Activated CD8-positive, alpha-beta memory T cell treated with anti-CD3 and anti-CD28 coated beads, Interleukin-2, amount 50 U/mL, for 24 hours (primary cell): Measurements from ENCODE around the gene GEMIN2.
A peak's percentile ranks its signal among the peaks of the same experiment; 100 is the strongest.
"Not testable (repeated sequence)": the region's sequence is repeated elsewhere in the genome, so short reads cannot be mapped to it uniquely, and the experiment has no call there.

ENCODE experiments used
- DNase-seq: peaks from one replicate; pipeline ENCODE4 v3.0.0-alpha.2; 2020; ENCODE audit errors: extremely low read depth

Gene GEMIN2

GRCh38 chr14:39109893-39110715 lies 4.0 kb upstream of the GEMIN2 start:
- DNase-seq: no peak

- DNase-seq: no peak
Observed at GRCh38 chr14:39113685-39114072, 444 bp upstream of the GEMIN2 start.

GRCh38 chr14:39122330-39123138 lies 8.4 kb downstream of the GEMIN2 start:
- no peak for DNase-seq

GRCh38 chr14:39137835-39138234 lies 23.7 kb downstream of the GEMIN2 start:
- DNase-seq: not testable (repeated sequence)

- DNase-seq: no peak
Observed at GRCh38 chr14:39138440-39138839, 24.3 kb downstream of the GEMIN2 start.

- no peak for DNase-seq
Observed at GRCh38 chr14:39140170-39140569, 26.0 kb downstream of the GEMIN2 start.

GRCh38 chr14:39141623-39142022 lies 27.5 kb downstream of the GEMIN2 start:
- not testable (repeated sequence) for DNase-seq

GRCh38 chr14:39143226-39143625 lies 29.1 kb downstream of the GEMIN2 start:
- DNase-seq: not testable (repeated sequence)

GRCh38 chr14:39145266-39145966 lies 31.3 kb downstream of the GEMIN2 start:
- no peak for DNase-seq

- no peak for DNase-seq
Observed at GRCh38 chr14:39154594-39155189, 40.6 kb downstream of the GEMIN2 start.

- no peak for DNase-seq
Observed at GRCh38 chr14:39157491-39157890, 43.4 kb downstream of the GEMIN2 start.

- no peak for DNase-seq
Observed at GRCh38 chr14:39158222-39158858, 44.2 kb downstream of the GEMIN2 start.

- DNase-seq: no peak
Observed at GRCh38 chr14:39160494-39160893, 46.4 kb downstream of the GEMIN2 start.

- DNase-seq: not testable (repeated sequence)
Observed at GRCh38 chr14:39167797-39168320, 53.7 kb downstream of the GEMIN2 start.

GRCh38 chr14:39168591-39168990 lies 54.5 kb downstream of the GEMIN2 start:
- no peak for DNase-seq

GRCh38 chr14:39169541-39169900 lies 55.4 kb downstream of the GEMIN2 start:
- no peak for DNase-seq

- DNase-seq: no peak
Observed at GRCh38 chr14:39173198-39173597, 59.1 kb downstream of the GEMIN2 start.

GRCh38 chr14:39174560-39175444 lies 60.7 kb downstream of the GEMIN2 start, which contains the start of gene PNN:
TSS of gene PNN (plus strand) at chr14:39175254. CDS start at chr14:39175280, 26 bp downstream.
- peak; percentile 96 for DNase-seq

GRCh38 chr14:39175445-39176262 lies 61.5 kb downstream of the GEMIN2 start:
- DNase-seq: no peak
